ENCODE data around the gene MROH2A.

DNA sequence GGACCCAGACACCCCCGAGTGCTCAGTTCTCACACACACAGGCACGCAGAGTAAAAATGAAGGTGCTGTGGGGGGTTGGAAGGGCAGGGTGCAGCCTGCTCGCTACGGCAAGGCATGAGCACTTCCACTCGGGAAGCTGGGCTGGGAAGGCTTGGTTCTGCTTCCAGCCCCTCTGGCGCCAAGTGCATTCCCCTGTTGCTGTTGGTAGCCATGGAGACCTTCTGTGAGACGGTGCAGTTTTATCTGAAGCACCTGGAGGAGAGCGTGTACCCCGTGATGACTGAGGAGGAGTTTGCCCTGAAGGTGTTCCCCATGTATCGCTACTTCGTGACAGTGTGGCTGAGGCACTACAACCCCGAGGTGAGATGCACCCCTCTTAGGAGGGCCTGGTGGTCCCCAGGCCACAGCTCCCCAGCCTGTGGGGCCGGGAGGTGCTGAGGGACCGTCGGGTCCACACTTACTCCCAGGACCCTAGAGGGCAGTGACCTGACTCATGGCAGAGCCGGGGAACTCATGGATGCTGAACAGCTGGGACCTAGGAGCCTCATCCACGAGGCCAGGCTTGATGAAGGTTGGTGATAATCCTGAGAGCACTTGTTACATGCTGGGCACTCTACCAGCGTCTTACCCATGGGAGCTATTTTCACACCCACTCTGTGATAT is 15.5 kb downstream of the MROH2A start:
- TF ChIP-seq CTCF (IDR thresholded peaks at IDR 0.05) (no peak), POLR2A (IDR thresholded peaks at IDR 0.05) (no peak), POLR2AphosphoS5 (IDR thresholded peaks at IDR 0.05) (no peak)

Data from prostate gland (tissue), 2 donors.